NB4 (cell line): ENCODE measurements around the gene TPM2.

Source experiments
- CTCF ChIP-seq: IDR thresholded peaks from one replicate; pipeline ENCODE4 v1.5.1; 2012; ENCODE audit warnings: low read depth, low read length
- MAX ChIP-seq: IDR thresholded peaks from 2 replicates; pipeline ENCODE4 v1.6.1; 2011; ENCODE audit warnings: low read depth, low read length
- POLR2A ChIP-seq: IDR thresholded peaks from 2 replicates; pipeline ENCODE4 v1.6.1; 2011; ENCODE audit warnings: mild to moderate bottlenecking; ENCODE audit not compliant: insufficient read length; ENCODE audit errors: extremely low read depth

- TF ChIP-seq CTCF (no peak), POLR2A (no peak), MAX (no peak)
Observed at GRCh38 chr9:35738186-35738585, 48.5 kb upstream of the TPM2 start.
